HEK293T (cell line): ENCODE results near the gene TTLL11.

Source experiments
- CTCF ChIA-PET: fragments of 350-600 bp; formaldehyde crosslinking; extraction: SDS; loops from one replicate; lab custom pipeline; 2021; ENCODE audit warnings: antibody characterized with exemption, inconsistent platforms; lab: Yijun Ruan, JAX
- POLR2A ChIA-PET: fragments of 350-600 bp; formaldehyde crosslinking; extraction: SDS; loops from one replicate; lab custom pipeline; 2020; ENCODE audit warnings: antibody characterized with exemption, inconsistent platforms; lab: Yijun Ruan, JAX
- DNase-seq: peaks from one replicate; pipeline ENCODE4 v3.0.0; 2012; ENCODE audit warnings: mixed read lengths; ENCODE audit errors: extremely low spot score
- ARNT ChIP-seq: fragments of 450-650 bp; IDR thresholded peaks from 2 replicates; pipeline ENCODE4 v1.6.1; 2017; ENCODE audit warnings: mild to moderate bottlenecking
- BHLHE40 ChIP-seq: fragments of 450-650 bp; IDR thresholded peaks from 2 replicates; pipeline ENCODE4 v1.6.1; 2016; ENCODE audit warnings: mild to moderate bottlenecking, moderate library complexity, borderline replicate concordance
- CTBP1 ChIP-seq: fragments of 450-650 bp; IDR thresholded peaks from 2 replicates; pipeline ENCODE4 v1.6.1; 2016; ENCODE audit warnings: borderline replicate concordance
- ELF4 ChIP-seq: fragments of 450-650 bp; IDR thresholded peaks from 2 replicates; pipeline ENCODE4 v1.6.1; 2017; ENCODE audit warnings: antibody characterized with exemption
- FOXA1 ChIP-seq: fragments of 450-650 bp; IDR thresholded peaks from 2 replicates; pipeline ENCODE4 v1.6.1; 2016; ENCODE audit warnings: mild to moderate bottlenecking
- FOXK2 ChIP-seq: fragments of 450-650 bp; IDR thresholded peaks from 2 replicates; pipeline ENCODE4 v1.6.1; 2016; ENCODE audit warnings: mild to moderate bottlenecking
- FOXM1 ChIP-seq: fragments of 450-650 bp; IDR thresholded peaks from 2 replicates; pipeline ENCODE4 v1.6.1; 2017; ENCODE audit warnings: mild to moderate bottlenecking, borderline replicate concordance
- HDGF ChIP-seq: fragments of 450-650 bp; IDR thresholded peaks from 2 replicates; pipeline ENCODE4 v1.6.1; 2017; ENCODE audit warnings: antibody characterized with exemption, borderline replicate concordance
- L3MBTL2 ChIP-seq: fragments of 450-650 bp; conservative IDR thresholded peaks from 2 replicates; pipeline ENCODE4 v1.6.1; 2016; ENCODE audit warnings: mild to moderate bottlenecking
- LEF1 ChIP-seq: fragments of 450-650 bp; IDR thresholded peaks from 2 replicates; pipeline ENCODE4 v1.6.1; 2017; ENCODE audit warnings: mild to moderate bottlenecking, borderline replicate concordance
- NFRKB ChIP-seq: fragments of 450-650 bp; IDR thresholded peaks from 2 replicates; pipeline ENCODE4 v1.6.1; 2016; ENCODE audit warnings: mild to moderate bottlenecking, moderate library complexity
- PKNOX1 ChIP-seq: fragments of 450-650 bp; IDR thresholded peaks from 2 replicates; pipeline ENCODE4 v1.6.1; 2016
- SP1 ChIP-seq: fragments of 450-650 bp; IDR thresholded peaks from 2 replicates; pipeline ENCODE4 v1.6.1; 2017
- SUZ12 ChIP-seq: fragments of 450-650 bp; IDR thresholded peaks from 2 replicates; pipeline ENCODE4 v1.6.1; 2016; ENCODE audit warnings: mild to moderate bottlenecking
- TARDBP ChIP-seq: fragments of 450-650 bp; IDR thresholded peaks from 2 replicates; pipeline ENCODE4 v1.6.1; 2016
- ZNF384 ChIP-seq: fragments of 450-650 bp; IDR thresholded peaks from 2 replicates; pipeline ENCODE4 v1.6.1; 2016

TTLL11 gene

GRCh38 chr9:121910491-121911040, 182.5 kb downstream of the TTLL11 start:
- TF ChIP-seq HDGF (no peak), LEF1 (no peak), TARDBP (no peak), SP1 (no peak), L3MBTL2 (no peak), FOXK2 (no peak), SUZ12 (no peak), ARNT (no peak), NFRKB (no peak), ELF4 (no peak), FOXA1 (no peak), FOXM1 (no peak), ZNF384 (no peak), CTBP1 (no peak)
- no peak for DNase-seq
- ChIA-PET CTCF (no interaction called here), POLR2A (no interaction called here)

- DNase-seq, result no peak
- no peak for TF ChIP-seq ZNF384
- CTCF ChIA-PET, result no interaction called here
- POLR2A ChIA-PET, result no interaction called here
Observed at GRCh38 chr9:121909111-121909510, 184.0 kb downstream of the TTLL11 start.

GRCh38 chr9:121906074-121906870, 186.8 kb downstream of the TTLL11 start:
- no peak for DNase-seq
- TF ChIP-seq NFRKB (no peak), CTBP1 (no peak), HDGF (no peak), ARNT (no peak), ZNF384 (no peak), SUZ12 (no peak), BHLHE40 (no peak), LEF1 (no peak), L3MBTL2 (no peak), SP1 (no peak), FOXM1 (no peak), PKNOX1 (no peak), FOXK2 (no peak), TARDBP (no peak), FOXA1 (no peak), ELF4 (no peak)

GRCh38 chr9:121902461-121903135, 190.5 kb downstream of the TTLL11 start:
- TF ChIP-seq TARDBP (no peak), ELF4 (no peak), FOXA1 (no peak), SUZ12 (no peak), NFRKB (no peak), ZNF384 (no peak), BHLHE40 (no peak), LEF1 (no peak), CTBP1 (no peak)
- ChIA-PET POLR2A (interaction anchor here (0.7 kb wide), 1 partner anchor 14 kb away, joined by 3 read pairs; no protein-coding TSS in a partner anchor), CTCF (no interaction called here)
- DNase-seq, result no peak

More at GRCh38 chr9:121906074-121906870, 186.8 kb downstream of the TTLL11 start:
- ChIA-PET CTCF (no interaction called here), POLR2A (no interaction called here)

- TF ChIP-seq FOXK2, result no peak
- no peak for TF ChIP-seq NFRKB
- TF ChIP-seq FOXA1, result no peak
- no peak for TF ChIP-seq ZNF384
- no peak for TF ChIP-seq SUZ12
- no peak for TF ChIP-seq BHLHE40
- TF ChIP-seq PKNOX1, result no peak
- TF ChIP-seq L3MBTL2, result no peak
- TF ChIP-seq LEF1, result no peak
- TF ChIP-seq SP1, result no peak
- no peak for TF ChIP-seq HDGF
- TF ChIP-seq ARNT, result no peak
- TF ChIP-seq FOXM1, result no peak
- TF ChIP-seq TARDBP, result no peak
- TF ChIP-seq CTBP1, result no peak
- no peak for TF ChIP-seq ELF4
- CTCF ChIA-PET, result no interaction called here
- DNase-seq, result no peak
- POLR2A ChIA-PET, result no interaction called here
Observed at GRCh38 chr9:121901616-121902015, 191.5 kb downstream of the TTLL11 start.

- no peak for DNase-seq
- ChIA-PET CTCF (no interaction called here), POLR2A (no interaction called here)
- TF ChIP-seq TARDBP (no peak), L3MBTL2 (no peak), LEF1 (no peak), FOXA1 (no peak), NFRKB (no peak), FOXM1 (no peak), PKNOX1 (no peak), HDGF (no peak), ELF4 (no peak), SP1 (no peak), ZNF384 (no peak), FOXK2 (no peak), ARNT (no peak), CTBP1 (no peak), BHLHE40 (no peak), SUZ12 (no peak)
Observed at GRCh38 chr9:121900163-121900562, 192.9 kb downstream of the TTLL11 start.
